NAMALWA (cell line): ENCODE data around the gene ESR1.
"Not testable (repeated sequence)": the region's sequence is repeated elsewhere in the genome, so short reads cannot be mapped to it uniquely, and the experiment has no call there.

Experiments
- DNase-seq: peaks from one replicate; pipeline ENCODE4 v3.0.0-alpha.2; 2015; ENCODE audit warnings: low spot score

ESR1 gene

DNA sequence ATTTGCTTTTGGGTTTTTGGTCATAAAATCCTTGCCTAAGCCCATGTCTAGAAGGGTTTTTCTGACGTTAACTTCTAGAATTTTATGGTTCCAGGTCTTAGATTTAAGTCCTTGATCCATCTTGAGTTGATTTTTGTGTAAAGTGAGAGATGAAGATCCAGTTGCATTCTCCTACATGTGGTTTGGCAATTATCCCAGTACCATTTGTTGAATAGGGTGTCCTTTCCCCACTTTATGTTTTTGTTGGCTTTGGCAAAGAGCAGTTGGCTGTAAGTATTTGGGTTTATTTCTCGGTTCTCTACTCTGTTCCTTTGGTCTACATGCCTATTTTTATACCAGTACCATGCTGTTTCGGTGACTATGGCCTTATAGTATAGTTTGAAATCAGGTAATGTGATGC is 86.9 kb downstream of the ESR1 start:
- not testable (repeated sequence) for DNase-seq

GRCh38 chr6:151899221-151899620 is 91.7 kb downstream of the ESR1 start:
- not testable (repeated sequence) for DNase-seq

DNA sequence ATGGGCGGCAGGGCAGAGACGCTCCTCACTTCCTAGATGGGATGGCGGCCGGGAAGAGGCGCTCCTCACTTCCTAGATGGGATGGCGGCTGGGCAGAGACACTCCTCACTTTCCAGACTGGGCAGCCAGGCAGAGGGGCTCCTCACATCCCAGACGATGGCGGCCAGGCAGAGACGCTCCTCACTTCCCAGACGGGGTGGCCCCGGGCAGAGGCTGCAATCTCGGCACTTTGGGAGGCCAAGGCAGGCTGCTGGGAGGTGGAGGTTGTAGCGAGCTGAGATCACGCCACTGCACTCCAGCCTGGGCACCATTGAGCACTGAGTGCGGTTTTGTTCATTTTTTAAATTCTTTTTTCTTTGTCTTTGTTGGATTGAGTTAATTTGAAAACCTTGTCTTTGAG is 92.3 kb downstream of the ESR1 start:
- DNase-seq: not testable (repeated sequence)

DNA sequence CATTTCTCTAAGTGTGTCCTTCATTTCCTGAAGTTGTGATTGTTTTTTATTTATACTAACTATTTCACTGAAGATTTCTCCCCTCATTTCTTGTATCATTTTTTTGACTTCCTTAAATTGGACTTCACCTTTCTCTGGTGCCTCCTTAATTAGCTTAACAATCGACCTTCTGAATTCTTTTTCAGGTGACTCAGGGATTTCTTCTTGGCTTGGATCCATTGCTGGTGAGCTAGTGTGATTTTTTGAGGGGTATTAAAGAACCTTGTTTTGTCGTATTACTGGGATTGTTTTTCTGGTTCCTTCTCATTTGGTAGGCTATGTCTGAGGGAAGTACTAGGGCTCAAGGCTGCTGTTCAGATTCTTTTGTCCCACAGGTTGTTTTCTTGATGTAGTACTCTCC is 92.8 kb downstream of the ESR1 start:
- DNase-seq: no peak

GRCh38 chr6:151901009-151901411 is 93.5 kb downstream of the ESR1 start:
- no peak for DNase-seq

DNA sequence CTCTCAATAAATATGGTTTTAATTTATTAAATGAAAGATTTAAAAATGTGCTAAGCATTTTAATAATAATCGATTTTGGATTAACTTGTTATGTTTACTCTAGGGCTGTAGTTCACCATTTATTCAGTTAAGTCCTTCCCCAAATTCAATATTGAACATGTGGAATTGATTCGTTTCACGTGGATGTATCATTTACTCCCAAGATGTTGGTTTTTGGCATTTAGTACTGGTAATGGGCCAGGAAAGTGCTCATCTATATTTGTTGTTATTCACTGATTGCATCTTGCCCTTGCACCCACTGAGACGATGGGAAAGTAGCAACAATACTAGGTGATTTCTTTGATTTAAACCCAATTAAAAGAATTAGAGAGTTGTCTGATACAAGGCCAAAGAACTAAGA is 97.1 kb downstream of the ESR1 start:
- DNase-seq: no peak

DNA sequence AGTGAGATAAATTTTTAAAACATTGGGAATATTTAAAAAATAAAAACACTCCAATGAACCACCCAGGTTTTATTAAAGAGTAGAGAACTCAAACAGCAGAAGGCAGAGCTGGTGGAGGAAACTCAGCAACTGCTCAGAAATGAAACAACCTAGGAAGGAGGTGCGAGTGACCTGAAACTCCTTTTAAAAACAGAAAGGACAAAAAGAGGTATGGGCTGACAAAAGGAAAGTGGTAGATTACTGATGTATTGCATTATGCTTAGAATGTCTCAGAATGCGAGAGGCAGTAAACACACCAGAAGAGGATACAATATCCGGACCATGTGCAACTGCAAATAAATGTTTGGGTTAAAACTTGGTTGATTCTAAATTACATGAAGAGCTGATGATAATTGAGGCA is 97.6 kb downstream of the ESR1 start:
- no peak for DNase-seq

GRCh38 chr6:151905854-151906253 is 98.4 kb downstream of the ESR1 start:
- no peak for DNase-seq

GRCh38 chr6:151911401-151911800 is 103.9 kb downstream of the ESR1 start:
- DNase-seq: no peak

DNA sequence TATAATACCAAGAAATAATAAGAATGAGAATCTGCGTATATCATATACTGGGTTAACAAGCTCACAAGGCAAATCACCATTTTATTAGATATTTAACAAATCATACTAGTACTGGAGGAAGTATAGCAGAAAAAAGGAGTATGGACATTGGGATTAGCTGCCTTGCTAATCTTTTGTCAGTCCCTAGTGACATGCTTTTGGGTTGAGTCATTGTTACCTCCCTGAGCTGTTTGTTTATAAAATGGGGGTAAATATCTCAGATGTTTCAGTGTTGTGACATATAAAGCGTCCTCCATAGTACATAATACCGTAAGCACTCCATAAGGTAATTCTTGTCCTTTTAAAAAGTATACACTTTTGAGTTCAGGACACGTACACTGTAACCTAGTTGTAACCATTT is 107.0 kb downstream of the ESR1 start:
- DNase-seq: no peak

DNA sequence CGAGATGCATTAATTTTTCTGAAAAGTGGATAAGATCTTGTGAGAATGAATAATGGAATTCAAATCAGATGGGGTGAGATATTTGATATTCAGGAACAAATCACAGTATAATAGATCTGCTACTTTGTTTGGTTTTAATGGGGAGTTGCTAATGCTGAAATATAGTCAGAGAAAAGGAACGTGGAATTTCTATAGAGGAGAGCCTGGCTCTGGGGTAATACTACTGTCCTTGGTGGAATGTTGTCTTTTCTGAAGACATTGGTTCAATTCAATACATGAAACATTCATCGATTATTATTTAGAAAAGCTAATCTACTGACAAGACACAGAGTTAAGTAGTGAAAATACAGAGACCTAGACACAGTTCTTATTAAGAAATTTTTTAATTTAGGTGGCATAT is 108.6 kb downstream of the ESR1 start:
- DNase-seq: no peak

GRCh38 chr6:151916680-151917164 is 109.2 kb downstream of the ESR1 start:
- DNase-seq: no peak

DNA sequence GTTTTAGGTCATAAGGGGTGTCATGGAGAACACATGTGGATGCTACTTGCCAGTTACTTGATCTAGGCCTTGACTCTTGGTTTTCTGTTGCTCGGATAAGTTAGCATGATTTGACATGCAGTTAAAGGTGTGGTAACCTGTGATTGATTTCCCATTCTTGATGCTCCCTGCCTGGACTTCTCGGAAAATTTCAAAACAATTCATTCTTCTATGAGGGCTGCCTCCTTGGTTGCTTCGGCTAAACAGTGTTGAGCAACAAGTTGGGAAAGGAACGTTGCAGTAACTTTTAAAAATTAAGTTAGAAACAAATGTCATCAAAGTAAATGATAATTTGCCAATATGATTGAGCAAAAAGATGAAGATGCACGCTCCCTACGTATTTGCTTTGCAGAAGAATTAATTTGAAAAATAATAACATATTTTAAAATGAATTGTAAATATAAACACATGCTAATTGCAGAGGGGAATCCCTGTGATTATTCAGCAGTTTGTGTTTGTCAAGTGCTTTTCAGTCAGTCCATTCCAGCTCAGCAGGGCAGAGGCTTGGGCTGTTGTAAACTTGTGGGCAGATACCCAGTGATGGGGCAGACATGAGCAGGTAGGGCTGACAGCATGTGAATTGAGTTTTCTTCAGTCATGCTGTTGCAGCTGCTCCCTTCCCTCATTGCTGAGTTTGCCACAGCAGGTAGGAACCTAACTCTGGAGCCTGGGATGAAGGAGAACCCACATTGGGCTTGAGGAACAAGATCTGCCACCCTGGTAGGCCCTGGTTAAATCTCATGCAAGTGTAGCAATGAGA is 110.2 kb downstream of the ESR1 start:
- no peak for DNase-seq

DNA sequence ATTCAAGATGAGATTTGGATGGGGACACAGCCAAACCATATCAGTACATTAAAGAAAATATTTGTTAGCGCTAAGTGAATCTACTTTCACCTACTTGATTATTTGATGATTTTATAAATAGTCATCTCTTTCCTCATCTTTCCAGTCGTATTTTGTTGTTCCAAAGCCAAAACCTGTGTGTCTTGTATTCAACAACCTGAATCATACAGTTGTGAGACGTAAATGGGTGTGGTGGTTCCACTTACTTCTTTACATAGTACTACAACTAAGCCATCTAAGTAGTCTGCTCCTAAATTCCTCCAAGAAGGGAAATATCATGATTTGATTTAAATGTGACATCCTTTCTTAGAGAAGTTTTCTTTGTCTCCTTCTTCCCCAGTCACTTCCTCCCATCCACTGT is 132.8 kb downstream of the ESR1 start:
- DNase-seq: no peak

DNA sequence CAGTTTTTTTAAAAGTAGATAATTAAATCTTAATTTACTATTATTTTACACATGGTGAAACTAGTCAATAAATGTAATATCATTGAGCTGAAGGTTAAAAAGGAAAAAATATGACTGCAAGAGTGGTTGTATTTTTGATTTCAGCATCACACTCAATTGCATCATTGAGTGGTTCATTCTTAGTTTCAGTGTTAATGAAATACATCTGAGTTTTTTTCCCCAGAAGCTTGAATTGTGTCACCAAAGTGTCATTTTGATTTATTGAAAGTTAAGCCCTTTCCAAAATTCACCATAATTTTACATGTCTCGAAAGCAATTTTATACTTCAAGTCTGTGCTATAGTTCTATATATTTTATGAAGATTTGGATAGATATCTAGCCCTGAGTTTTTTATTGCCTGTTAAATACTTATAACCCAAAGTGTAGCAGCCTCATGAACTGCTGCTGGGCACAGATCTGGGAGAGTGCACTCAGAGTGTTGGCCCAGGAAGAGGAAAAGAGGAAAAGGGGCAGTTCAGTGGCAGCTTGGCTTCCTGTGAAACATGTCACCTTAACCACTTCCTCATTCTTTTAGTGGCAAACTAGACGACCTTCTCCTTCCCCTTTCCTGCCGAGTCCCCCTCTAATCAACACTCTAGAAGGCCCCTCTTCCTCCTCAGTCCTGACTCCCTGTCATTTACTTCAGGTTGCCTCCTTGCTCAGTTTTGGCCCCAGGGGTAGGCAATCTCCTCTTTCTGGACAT is 140.7 kb downstream of the ESR1 start:
- peak; percentile 28 for DNase-seq

DNA sequence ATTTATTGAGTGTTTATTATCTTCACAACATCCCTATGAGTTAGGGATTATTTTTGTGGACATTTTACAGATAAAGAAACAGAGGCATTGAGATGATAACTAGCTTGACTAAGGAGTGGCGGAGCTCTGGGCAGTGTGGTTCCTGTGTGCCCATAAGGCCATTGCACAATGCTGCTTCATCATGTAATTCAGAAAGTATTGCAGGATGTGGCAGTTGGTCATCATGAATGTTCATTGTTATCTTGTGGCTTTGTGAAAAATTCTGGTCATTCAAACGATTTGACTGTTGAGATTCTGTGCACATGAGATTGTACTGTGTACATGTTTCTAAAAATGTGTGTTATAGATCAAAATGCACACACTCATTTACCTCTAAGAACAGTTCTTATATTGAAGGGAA is 150.8 kb downstream of the ESR1 start:
- DNase-seq: no peak

DNA sequence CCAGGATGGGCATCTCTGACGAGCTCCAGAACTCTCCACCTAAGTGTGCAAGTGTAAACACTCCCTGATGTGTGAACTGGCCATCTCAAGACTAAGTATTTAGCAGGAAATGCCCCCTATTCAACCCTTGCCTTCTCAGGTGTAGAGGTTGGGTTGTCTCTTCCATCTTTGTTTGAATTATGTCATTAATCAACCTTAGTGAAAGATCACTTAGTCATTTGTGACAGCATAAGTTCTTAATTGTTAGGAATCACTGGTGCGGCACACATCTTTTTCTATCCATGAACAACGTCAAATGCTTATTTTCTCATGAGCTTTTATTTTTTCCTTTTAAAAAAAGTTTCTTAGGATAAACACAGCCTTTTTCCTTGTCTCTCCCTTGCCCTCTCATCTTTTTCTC is 151.6 kb downstream of the ESR1 start:
- no peak for DNase-seq

DNA sequence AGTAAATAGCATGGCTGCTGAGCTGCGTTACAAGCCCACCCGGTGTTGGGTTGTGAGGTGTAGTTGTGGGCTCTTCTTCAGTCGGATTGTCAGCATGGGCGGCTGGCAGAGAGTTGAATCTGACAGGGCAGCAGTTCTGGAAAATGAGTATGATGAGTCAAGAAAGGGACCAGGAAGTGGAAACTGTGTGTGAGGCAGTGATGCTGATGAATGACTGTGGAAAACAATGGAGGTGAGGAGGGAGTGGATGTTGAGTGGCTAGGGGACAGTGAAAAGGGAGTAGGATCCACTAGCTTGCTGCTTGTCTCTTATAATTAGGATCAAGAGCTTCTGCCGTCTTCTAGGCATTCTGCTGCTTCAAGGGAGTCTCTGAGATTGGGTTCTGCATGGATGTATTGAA is 154.3 kb downstream of the ESR1 start:
- DNase-seq: no peak

GRCh38 chr6:151962246-151962846 is 154.9 kb downstream of the ESR1 start:
- no peak for DNase-seq

- DNase-seq: no peak
Observed at GRCh38 chr6:151963001-151963400, 155.5 kb downstream of the ESR1 start.

- DNase-seq: not testable (repeated sequence)
Observed at GRCh38 chr6:151964412-151964811, 156.9 kb downstream of the ESR1 start.

- no peak for DNase-seq
Observed at GRCh38 chr6:151974061-151974617, 166.7 kb downstream of the ESR1 start.

GRCh38 chr6:151975795-151976194 is 168.3 kb downstream of the ESR1 start:
- DNase-seq: no peak
